ENCODE results near the gene JAM2.

DNA sequence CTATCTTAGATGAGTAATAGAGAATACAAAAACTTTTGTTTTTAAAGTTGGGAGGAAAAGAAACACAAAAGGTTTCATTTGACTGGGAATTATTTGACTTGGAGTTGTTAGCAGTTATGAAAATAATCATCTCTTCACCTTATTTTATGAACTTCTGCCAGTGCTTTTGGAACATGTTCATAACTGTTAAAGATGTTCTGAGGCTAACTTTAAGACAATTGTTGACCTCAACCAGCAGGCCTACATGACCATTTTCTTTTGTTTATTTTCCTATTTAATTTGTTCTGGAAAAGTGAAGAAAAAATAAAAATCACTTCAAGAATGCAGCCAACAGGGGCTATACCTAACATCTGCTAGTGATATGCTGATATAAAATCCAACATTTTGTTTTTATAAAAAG lies 37.4 kb downstream of the JAM2 start:
- TF ChIP-seq, protein P1, sequence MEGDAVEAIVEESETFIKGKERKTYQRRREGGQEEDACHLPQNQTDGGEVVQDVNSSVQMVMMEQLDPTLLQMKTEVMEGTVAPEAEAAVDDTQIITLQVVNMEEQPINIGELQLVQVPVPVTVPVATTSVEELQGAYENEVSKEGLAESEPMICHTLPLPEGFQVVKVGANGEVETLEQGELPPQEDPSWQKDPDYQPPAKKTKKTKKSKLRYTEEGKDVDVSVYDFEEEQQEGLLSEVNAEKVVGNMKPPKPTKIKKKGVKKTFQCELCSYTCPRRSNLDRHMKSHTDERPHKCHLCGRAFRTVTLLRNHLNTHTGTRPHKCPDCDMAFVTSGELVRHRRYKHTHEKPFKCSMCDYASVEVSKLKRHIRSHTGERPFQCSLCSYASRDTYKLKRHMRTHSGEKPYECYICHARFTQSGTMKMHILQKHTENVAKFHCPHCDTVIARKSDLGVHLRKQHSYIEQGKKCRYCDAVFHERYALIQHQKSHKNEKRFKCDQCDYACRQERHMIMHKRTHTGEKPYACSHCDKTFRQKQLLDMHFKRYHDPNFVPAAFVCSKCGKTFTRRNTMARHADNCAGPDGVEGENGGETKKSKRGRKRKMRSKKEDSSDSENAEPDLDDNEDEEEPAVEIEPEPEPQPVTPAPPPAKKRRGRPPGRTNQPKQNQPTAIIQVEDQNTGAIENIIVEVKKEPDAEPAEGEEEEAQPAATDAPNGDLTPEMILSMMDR (IDR thresholded peaks at IDR 0.05; ENCODE audit: low read depth, low read length), result no peak
- TF ChIP-seq, protein P2, sequence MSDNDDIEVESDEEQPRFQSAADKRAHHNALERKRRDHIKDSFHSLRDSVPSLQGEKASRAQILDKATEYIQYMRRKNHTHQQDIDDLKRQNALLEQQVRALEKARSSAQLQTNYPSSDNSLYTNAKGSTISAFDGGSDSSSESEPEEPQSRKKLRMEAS (IDR thresholded peaks at IDR 0.05; ENCODE audit: low read depth, low read length), result no peak
- TF ChIP-seq POLR2A (IDR thresholded peaks at IDR 0.05; ENCODE audit: extremely low read depth, insufficient read length) (no peak), MYC (IDR thresholded peaks at IDR 0.05; ENCODE audit: low read depth, low read length) (no peak)

All from NB4 (cell line).